Ovary (tissue), 9 donors: ENCODE results near the gene OR2J2. TPM values are rescaled to one million over a fixed set of nuclear protein-coding genes. Genes with fewer than 3 reads are reported as not detected.
"Not testable (repeated sequence)": the region's sequence is repeated elsewhere in the genome, so short reads cannot be mapped to it uniquely, and the experiment has no call there.

Experiments used
- DNase-seq, 5 donors: peaks; one replicate each; pipeline ENCODE4 v3.0.0-alpha.2; 2019 to 2020
- H3K27ac ChIP-seq, 2 donors: fragments of 200-600 bp; one replicate each; pipeline versions ENCODE4 v1.5.1 to v1.8.0; 2019 to 2022
- H3K27me3 ChIP-seq: fragments of 200-600 bp; one replicate; pipeline ENCODE4 v1.8.0; 2022
- H3K36me3 ChIP-seq: fragments of 200-600 bp; sonication (generic); one replicate; pipeline ENCODE4 v1.5.1; 2019
- H3K4me1 ChIP-seq: one replicate; pipeline ENCODE4 v1.8.1; 2013; ENCODE audit warnings: mild to moderate bottlenecking, moderate library complexity; ENCODE audit not compliant: insufficient read depth
- H3K4me3 ChIP-seq: fragments of 200-600 bp; sonication (generic); one replicate; pipeline ENCODE4 v1.5.1; 2017
- H3K9me3 ChIP-seq, 2 donors: fragments of 200-600 bp in 1 of 2; sonication (generic) in 1 of 2; one replicate each; pipeline versions ENCODE4 v1.5.1 to v1.8.1; 2013 to 2019; ENCODE audit warnings: mild to moderate bottlenecking in 1 of 2, moderate library complexity in 1 of 2
- CTCF ChIP-seq, 3 donors: fragments of 450-650 bp in 2 of 3; fragments of 200-600 bp in 1 of 3; IDR thresholded peaks; one replicate each; pipeline versions ENCODE4 v1.5.1 to v1.8.0; 2016 to 2022; ENCODE audit warnings: antibody characterized with exemption in 3 of 3, mild to moderate bottlenecking in 1 of 3
- EP300 ChIP-seq: sonication (generic); formaldehyde crosslinking; IDR thresholded peaks from one replicate; pipeline ENCODE4 v1.6.1; 2017; ENCODE audit warnings: antibody characterized with exemption
- POLR2A ChIP-seq: fragments of 450-650 bp; IDR thresholded peaks from one replicate; pipeline ENCODE4 v1.6.1; 2017; ENCODE audit warnings: antibody characterized with exemption, mild to moderate bottlenecking, moderate library complexity
- WGBS, 3 donors: extraction: QIAGEN DNeasy Blood & Tissue Kit in 1 of 3; methylation state at CpG; one replicate each; pipeline versions ENCODE4 v1.1.5 to v1.1.7; 2013 to 2017; 5-methylcytosine and 5-hydroxymethylcytosine counted together
- intact Hi-C, 4 donors: fragments of 100-400 bp; cut with DNase I; formaldehyde crosslinking; loops; one replicate each; pipeline versions ENCODE4 v1.11.0 to v1.15.1; 2022 to 2023
- polyA plus RNA-seq, 2 donors: library from polyadenylated mRNA; stranded (reverse); fragments of 200-250 nt in 1 of 2; fragments of 350-450 nt in 1 of 2; fragmentation: Illumina TruSeq in 1 of 2; extraction: RNeasy Lipid Tissue Mini Kit (QIAGEN cat#74804) in 1 of 2; gene quantifications; one replicate each; pipeline ENCODE4 v1.2.3, GENCODE V29; 2013 to 2014
- total RNA-seq, 7 donors: library from RNA; depleted of rRNA in 2 of 7; stranded (reverse); fragments of >200 nt in 2 of 7; fragmentation: NEBNext Ultra II Directional in 3 of 7; extraction: Animal tissue kit (Norgen Biotek cat#: 25700) in 3 of 7; gene quantifications; one replicate each; pipeline versions ENCODE4 v1.1.0 to v1.2.4, GENCODE V29; 2016 to 2023
- donor health status: DM: no; HTN: no; CAD: no; lungs with moderate emphysema.
- donor health status: DM: no; HTN: no; CAD: no.
- donor health status: Bipolar disorder and iron deficiency.
- donor health status: DM: yes; HTN: yes; CAD: no.
- donor health status: DM: no; HTN: no; CAD: no.
- donor health status: DM: yes; HTN: yes; CAD: no.

The OR2J2 gene
- total and polyA plus RNA-seq, 9 donors, result 0.15 to 0.23 TPM; not detected in 7

GRCh38 chr6:29200767-29201662, 30.3 kb downstream of the OR2J2 start:
- 84 to 86% (median 86%) methylated on average over 19 to 22 of the region's 22 CpGs for WGBS, 3 donors
- intact Hi-C loops, result no loop called here
- Histone ChIP-seq H3K4me3 (no peak overlapping the region), H3K27me3 (no peaks in the 10 kb centered on the region), H3K27ac (no peak overlapping the region), H3K9me3 (no peaks in the 10 kb centered on the region), H3K36me3 (no peaks in the 10 kb centered on the region), H3K4me1 (no peaks in the 10 kb centered on the region)
- TF ChIP-seq CTCF (IDR thresholded peaks at IDR 0.05) (no peak), POLR2A (no peak)
- no peak for DNase-seq

GRCh38 chr6:29201966-29202365, 31.3 kb downstream of the OR2J2 start:
- TF ChIP-seq CTCF (IDR thresholded peaks at IDR 0.05) (no peak), POLR2A (no peak)
- Histone ChIP-seq H3K27ac (no peak overlapping the region), H3K27me3 (no peaks in the 10 kb centered on the region), H3K4me1 (no peaks in the 10 kb centered on the region), H3K9me3 (no peaks in the 10 kb centered on the region), H3K4me3 (no peak overlapping the region), H3K36me3 (no peaks in the 10 kb centered on the region)
- WGBS, 3 donors, result 77 to 88% (median 80%) methylated on average over 3 of the region's 3 CpGs
- intact Hi-C loops, result no loop called here
- DNase-seq, result no peak

GRCh38 chr6:29211488-29211887, 40.8 kb downstream of the OR2J2 start:
- H3K9me3 ChIP-seq, result no peaks in the 10 kb centered on the region
- H3K4me3 ChIP-seq, result no peak overlapping the region
- DNase-seq, result no peak
- no peaks in the 10 kb centered on the region for H3K4me1 ChIP-seq
- H3K27me3 ChIP-seq, result no peaks in the 10 kb centered on the region
- no peaks in the 10 kb centered on the region for H3K36me3 ChIP-seq
- WGBS, 3 donors, result 77 to 89% (median 82%) methylated on average over 2 of the region's 2 CpGs
- no peak overlapping the region for H3K27ac ChIP-seq
- intact Hi-C loops, result no loop called here
- TF ChIP-seq EP300 (no peak), CTCF (IDR thresholded peaks at IDR 0.05) (no peak), POLR2A (no peak)

GRCh38 chr6:29216528-29216927, 45.8 kb downstream of the OR2J2 start:
- TF ChIP-seq CTCF (IDR thresholded peaks at IDR 0.05) (no peak), EP300 (no peak), POLR2A (no peak)
- Histone ChIP-seq H3K36me3 (no peaks in the 10 kb centered on the region), H3K27me3 (no peaks in the 10 kb centered on the region), H3K9me3 (no peaks in the 10 kb centered on the region), H3K4me1 (no peaks in the 10 kb centered on the region), H3K27ac (no peak overlapping the region), H3K4me3 (no peak overlapping the region)
- no peak for DNase-seq
- intact Hi-C loops, result no loop called here

- WGBS, 3 donors, result 51 to 82% (median 57%) methylated on average over 2 of the region's 2 CpGs
- H3K36me3 ChIP-seq, DNase-seq, H3K9me3 ChIP-seq, H3K27me3 ChIP-seq, H3K4me1 ChIP-seq, H3K27ac ChIP-seq, intact Hi-C loops, H3K4me3 ChIP-seq: not testable (repeated sequence)
These were observed 46.5 kb downstream of the OR2J2 start for GRCh38 chr6:29217242-29217641.

GRCh38 chr6:29218056-29218455, 47.3 kb downstream of the OR2J2 start:
- WGBS, 3 donors, result 37 to 62% (median 42%) methylated on average over 1 of the region's 1 CpG
- H3K27me3 ChIP-seq, intact Hi-C loops, H3K4me1 ChIP-seq, H3K27ac ChIP-seq, H3K4me3 ChIP-seq, DNase-seq, H3K9me3 ChIP-seq, H3K36me3 ChIP-seq: not testable (repeated sequence)
